ENCODE measurements around the gene TLK1. TPM values are rescaled to one million over a fixed set of nuclear protein-coding genes. Genes with fewer than 3 reads are reported as not detected.
"Not testable (repeated sequence)": the region's sequence is repeated elsewhere in the genome, so short reads cannot be mapped to it uniquely, and the experiment has no call there.

TLK1 gene
- total RNA-seq, 1 donor from 2014 or later, result 32.2 TPM

GRCh38 chr2:171098607-171099006 is 62.1 kb downstream of the TLK1 start:
- no peaks in the 10 kb centered on the region for H3K4me1 ChIP-seq
- TF ChIP-seq CTCF (IDR thresholded peaks at IDR 0.05), result no peak
- H3K27me3 ChIP-seq, result no peaks in the 10 kb centered on the region
- intact Hi-C loops (cut with DNase I), result no loop called here
- no peak overlapping the region for H3K27ac ChIP-seq
- no peak for DNase-seq (ENCODE audit: low spot score in 2 of 2)
- no peaks in the 10 kb centered on the region for H3K36me3 ChIP-seq
- peaks cover 0 to 30% of the 10 kb centered on the region in 2 donors for H3K9me3 ChIP-seq
- no peak overlapping the region for H3K4me3 ChIP-seq

GRCh38 chr2:171095014-171095582 is 65.6 kb downstream of the TLK1 start:
- TF ChIP-seq CTCF (IDR thresholded peaks at IDR 0.05), result no peak
- intact Hi-C loops (cut with DNase I), result no loop called here
- no peaks in the 10 kb centered on the region for H3K27me3 ChIP-seq

GRCh38 chr2:171091517-171091916 is 69.2 kb downstream of the TLK1 start:
- H3K27me3 ChIP-seq; intact Hi-C loops (cut with DNase I); H3K27ac ChIP-seq; H3K4me1 ChIP-seq; H3K9me3 ChIP-seq; H3K36me3 ChIP-seq; H3K4me3 ChIP-seq; DNase-seq (ENCODE audit: low spot score in 2 of 2): not testable (repeated sequence)

More at GRCh38 chr2:171095014-171095582, 65.6 kb downstream of the TLK1 start:
- no peak overlapping the region for H3K27ac ChIP-seq
- no peak for DNase-seq (ENCODE audit: low spot score in 2 of 2)
- no peaks in the 10 kb centered on the region for H3K4me1 ChIP-seq
- no peak overlapping the region for H3K4me3 ChIP-seq
- H3K36me3 ChIP-seq, result no peaks in the 10 kb centered on the region
- peaks cover 0 to 29% of the 10 kb centered on the region in 2 donors for H3K9me3 ChIP-seq

GRCh38 chr2:171089489-171089888 is 71.2 kb downstream of the TLK1 start:
- Histone ChIP-seq H3K4me3 (no peak overlapping the region), H3K27ac (no peak overlapping the region), H3K9me3 (no peaks in the 10 kb centered on the region), H3K27me3 (no peaks in the 10 kb centered on the region), H3K4me1 (no peaks in the 10 kb centered on the region), H3K36me3 (no peaks in the 10 kb centered on the region)
- no peak for DNase-seq (ENCODE audit: low spot score in 2 of 2)
- no peak for TF ChIP-seq CTCF (IDR thresholded peaks at IDR 0.05)
- intact Hi-C loops (cut with DNase I), result no loop called here

GRCh38 chr2:171088057-171088834 is 72.4 kb downstream of the TLK1 start:
- Histone ChIP-seq H3K9me3 (no peaks in the 10 kb centered on the region), H3K27me3 (no peaks in the 10 kb centered on the region), H3K36me3 (no peaks in the 10 kb centered on the region), H3K4me3 (no peak overlapping the region), H3K4me1 (no peaks in the 10 kb centered on the region), H3K27ac (no peak overlapping the region)
- no peak for TF ChIP-seq CTCF (IDR thresholded peaks at IDR 0.05)
- intact Hi-C loops (cut with DNase I), result no loop called here
- no peak for DNase-seq (ENCODE audit: low spot score in 2 of 2)

GRCh38 chr2:171087547-171087946 is 73.1 kb downstream of the TLK1 start:
- H3K27me3 ChIP-seq, result no peaks in the 10 kb centered on the region
- H3K9me3 ChIP-seq, result no peaks in the 10 kb centered on the region
- no peak overlapping the region for H3K27ac ChIP-seq
- no peaks in the 10 kb centered on the region for H3K36me3 ChIP-seq
- H3K4me1 ChIP-seq, result no peaks in the 10 kb centered on the region
- no peak for TF ChIP-seq CTCF (IDR thresholded peaks at IDR 0.05)
- H3K4me3 ChIP-seq, result no peak overlapping the region
- DNase-seq (ENCODE audit: low spot score in 2 of 2), result no peak
- intact Hi-C loops (cut with DNase I), result no loop called here

All from ascending aorta (tissue), 2 donors.